ENCODE results near the gene CDKN2A.

The CDKN2A gene

DNA sequence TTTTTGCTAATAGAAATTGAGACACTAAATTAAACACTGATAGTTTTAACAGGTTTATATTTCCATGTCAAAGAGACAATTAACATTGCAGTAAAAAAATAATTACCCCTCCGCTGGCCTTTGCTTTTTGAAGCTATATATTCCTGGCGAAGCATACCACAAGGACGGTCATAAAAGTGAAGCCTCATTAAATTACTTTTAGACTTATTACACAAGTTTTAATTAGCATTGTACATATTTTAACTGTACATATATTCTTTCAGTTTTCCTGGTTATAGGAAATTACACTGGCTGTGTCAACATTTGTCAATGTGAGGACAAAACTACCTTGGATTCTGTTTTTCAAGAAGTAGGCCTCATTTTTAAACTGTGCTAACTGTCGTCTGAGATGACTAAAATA is 1.2 kb downstream of the CDKN2A start:
- H3K4me3 ChIP-seq (ENCODE audit: low read depth in 1 of 2, low read length in 2 of 2), result no peak overlapping the region

DNA sequence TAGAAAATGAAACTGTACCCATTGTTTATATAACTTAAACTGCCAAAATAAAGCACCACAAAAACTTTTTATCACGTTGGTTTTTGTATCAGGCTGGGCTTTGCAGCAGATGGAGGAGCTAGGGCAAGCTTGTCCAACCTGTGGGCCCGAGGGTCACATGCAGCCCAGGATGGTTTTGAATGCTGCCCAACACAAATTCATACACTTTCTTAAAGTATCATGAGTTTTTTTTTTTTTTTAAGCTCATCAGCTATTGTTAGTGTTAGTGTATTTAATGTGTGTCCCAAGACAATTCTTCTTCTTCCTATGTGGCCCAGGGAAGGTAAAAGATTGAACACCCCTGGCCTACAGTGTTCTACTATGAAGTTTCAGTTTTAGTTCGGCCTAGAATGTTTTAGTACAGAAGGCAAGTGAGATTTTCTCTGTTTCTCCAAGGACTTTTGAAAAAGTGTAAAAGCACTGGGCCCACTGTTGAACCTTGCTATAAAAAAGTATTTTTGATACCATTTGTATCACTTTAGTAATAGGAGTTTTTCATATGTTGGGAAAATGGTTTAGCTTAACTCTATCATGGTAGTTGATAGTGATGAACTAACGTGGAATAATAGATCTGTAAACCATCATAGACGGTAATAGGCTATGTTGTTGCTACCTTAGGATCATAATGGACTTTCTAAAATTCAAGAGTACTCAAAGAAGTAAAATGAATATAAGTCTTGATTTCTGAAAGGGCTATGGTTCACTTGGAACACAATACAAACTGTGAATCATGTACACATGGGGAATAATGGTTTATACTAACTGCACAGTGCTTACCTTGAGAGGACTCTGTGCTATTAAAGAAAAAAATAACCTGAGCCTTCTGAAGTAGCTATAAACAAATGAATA is 2.9 kb downstream of the CDKN2A start:
- peaks cover 50 to 68% of the 10 kb centered on the region in 2 donors for H3K27me3 ChIP-seq (ENCODE audit: control insufficient read depth in 1 of 2, insufficient read depth in 2 of 2, low read length in 2 of 2)
- no peaks in the 10 kb centered on the region for H3K36me3 ChIP-seq (ENCODE audit: insufficient read depth, low read length)
- no peak overlapping the region for H3K9ac ChIP-seq (ENCODE audit: low read length)
- no peak overlapping the region for H3K27ac ChIP-seq (ENCODE audit: low read depth, low read length)
- H3K4me1 ChIP-seq (ENCODE audit: insufficient read depth, low read length), result peaks cover 12% of the 10 kb centered on the region
- H3K9me3 ChIP-seq (ENCODE audit: low read length), result peaks cover 4% of the 10 kb centered on the region
- H3K4me3 ChIP-seq (ENCODE audit: low read depth in 1 of 2, low read length in 2 of 2), result no peak overlapping the region

More for the DNA sequence above, 1.2 kb downstream of the CDKN2A start:
- Histone ChIP-seq H3K9me3 (ENCODE audit: low read length) (peaks cover 4% of the 10 kb centered on the region), H3K9ac (ENCODE audit: low read length) (no peak overlapping the region), H3K27ac (ENCODE audit: low read depth, low read length) (no peak overlapping the region), H3K36me3 (ENCODE audit: insufficient read depth, low read length) (no peaks in the 10 kb centered on the region), H3K4me1 (ENCODE audit: insufficient read depth, low read length) (peaks cover 12% of the 10 kb centered on the region), H3K27me3 (ENCODE audit: control insufficient read depth in 1 of 2, insufficient read depth in 2 of 2, low read length in 2 of 2) (peaks cover 37 to 60% of the 10 kb centered on the region in 2 donors)

DNA sequence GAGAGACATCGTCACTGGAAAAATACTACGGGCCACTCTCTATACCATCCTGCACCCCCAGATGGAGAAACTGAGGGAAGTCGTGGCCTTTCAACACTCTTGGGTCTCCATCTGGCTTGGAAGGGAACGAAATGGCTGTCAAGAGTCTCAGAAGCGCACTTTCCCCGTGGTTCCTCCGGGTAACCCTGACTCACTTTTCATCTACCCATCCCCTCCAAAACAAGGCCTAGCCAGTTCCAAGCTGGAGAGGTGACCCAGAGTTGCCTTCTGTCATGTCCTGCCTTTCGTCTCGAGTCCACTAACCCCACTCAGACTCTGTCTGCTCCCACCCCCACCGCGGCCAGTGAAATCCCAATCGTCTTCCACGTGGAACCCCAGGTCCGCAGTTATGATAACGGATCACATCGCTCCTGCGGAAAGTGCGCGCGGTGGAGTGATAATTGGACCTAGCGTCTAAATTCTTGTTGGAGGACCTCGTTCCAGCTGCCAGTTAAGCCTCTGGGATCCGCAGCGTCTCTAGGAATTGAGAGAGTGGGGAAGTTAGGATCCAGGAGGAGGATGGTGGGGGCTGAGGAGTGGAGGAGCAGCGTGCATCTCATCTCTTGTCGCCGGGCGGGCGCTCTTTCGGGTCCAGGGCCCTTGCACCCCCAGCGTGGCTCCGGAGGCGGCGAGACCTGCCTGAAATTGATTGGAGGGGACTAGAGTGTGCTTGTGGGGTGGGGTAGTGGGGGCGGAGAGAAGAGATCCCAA is 4.6 kb downstream of the CDKN2A start:
- H3K9me3 ChIP-seq (ENCODE audit: low read length), result peaks cover 4% of the 10 kb centered on the region
- H3K36me3 ChIP-seq (ENCODE audit: insufficient read depth, low read length), result no peaks in the 10 kb centered on the region
- H3K27me3 ChIP-seq (ENCODE audit: control insufficient read depth in 1 of 2, insufficient read depth in 2 of 2, low read length in 2 of 2), result peaks cover 65 to 66% of the 10 kb centered on the region in 2 donors
- no peak overlapping the region for H3K4me3 ChIP-seq (ENCODE audit: low read depth in 1 of 2, low read length in 2 of 2)
- H3K4me1 ChIP-seq (ENCODE audit: insufficient read depth, low read length), result peaks cover 9% of the 10 kb centered on the region
- no peak overlapping the region for H3K9ac ChIP-seq (ENCODE audit: low read length)
- H3K27ac ChIP-seq (ENCODE audit: low read depth, low read length), result no peak overlapping the region

DNA sequence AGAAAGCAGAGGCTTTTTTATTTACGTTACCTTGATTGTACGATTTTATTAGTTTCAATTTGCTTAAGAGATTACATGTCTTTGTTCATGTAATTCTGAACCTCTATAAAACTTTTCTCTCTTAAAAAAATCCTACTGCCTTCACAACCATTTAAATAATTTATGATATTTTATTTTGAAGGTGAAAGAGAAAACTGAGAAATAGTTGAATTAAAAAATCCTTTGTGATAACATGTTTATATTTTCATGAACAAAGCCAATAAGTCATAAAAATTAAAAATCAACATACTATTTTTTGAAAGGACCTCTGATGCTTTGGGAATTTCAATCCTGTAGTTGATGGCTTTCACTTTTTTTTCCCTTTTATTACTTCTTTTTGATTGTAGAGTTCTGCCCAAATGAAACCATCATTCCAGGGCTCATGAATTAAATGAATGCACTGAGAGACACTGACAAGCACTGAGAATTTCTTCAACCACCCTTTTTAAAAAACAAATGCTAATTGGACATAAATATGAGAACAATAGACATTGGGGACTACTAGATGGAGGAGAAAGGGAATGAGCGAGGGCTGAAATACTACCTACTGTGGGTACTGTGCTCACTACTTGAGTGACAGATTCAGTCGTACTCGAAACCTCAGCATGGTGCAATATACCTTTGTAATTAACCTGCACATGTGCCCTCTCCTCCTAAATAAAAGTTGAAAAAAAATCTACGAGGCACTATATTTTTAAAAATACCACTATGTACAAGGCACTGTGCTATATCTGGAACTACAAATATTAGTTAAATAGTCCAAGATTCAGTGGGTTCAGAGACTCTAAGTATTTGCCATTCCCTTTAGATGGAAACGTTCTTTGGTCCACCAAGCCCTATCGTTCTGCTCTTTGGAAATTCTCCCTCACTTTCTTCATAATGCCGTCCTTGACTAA is 5.9 kb downstream of the CDKN2A start:
- Histone ChIP-seq H3K36me3 (ENCODE audit: insufficient read depth, low read length) (no peaks in the 10 kb centered on the region), H3K9ac (ENCODE audit: low read length) (no peak overlapping the region), H3K27me3 (ENCODE audit: control insufficient read depth in 1 of 2, insufficient read depth in 2 of 2, low read length in 2 of 2) (peaks cover 62 to 68% of the 10 kb centered on the region in 2 donors), H3K4me3 (ENCODE audit: low read depth in 1 of 2, low read length in 2 of 2) (no peak overlapping the region), H3K9me3 (ENCODE audit: low read length) (peaks cover 4% of the 10 kb centered on the region), H3K4me1 (ENCODE audit: insufficient read depth, low read length) (peaks cover under 1% of the 10 kb centered on the region), H3K27ac (ENCODE audit: low read depth, low read length) (no peak overlapping the region)

DNA sequence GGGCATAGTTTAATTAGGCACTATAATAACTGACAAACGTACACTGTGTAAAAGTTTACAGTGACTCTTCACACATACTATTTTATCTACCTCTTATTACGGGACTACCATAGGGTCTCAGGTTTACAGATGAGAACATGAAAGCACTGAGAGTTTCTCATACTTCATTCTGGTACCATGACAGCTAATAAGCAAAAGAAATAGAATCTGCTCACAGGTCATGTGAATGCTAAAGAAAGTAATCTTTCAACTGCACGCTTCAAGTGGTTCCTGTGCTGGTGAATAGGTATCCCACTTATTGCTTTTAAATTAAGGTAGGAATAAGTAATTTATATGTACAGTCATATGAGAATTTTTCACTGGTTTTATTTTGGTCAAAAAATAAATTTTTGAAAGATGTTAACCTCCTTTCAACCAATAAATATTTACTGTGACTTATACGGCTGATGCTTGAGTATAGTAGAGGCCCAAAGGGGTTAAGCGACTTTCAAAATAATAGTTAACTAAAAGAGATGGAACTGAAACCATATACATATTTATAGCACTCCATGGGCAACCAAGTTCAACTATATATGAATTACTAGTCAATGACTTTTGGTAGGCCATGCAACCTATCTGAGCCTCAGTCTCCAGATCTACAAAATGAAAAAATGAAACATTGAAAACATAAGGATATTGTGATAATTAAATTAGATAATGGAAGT is 8.1 kb downstream of the CDKN2A start:
- no peaks in the 10 kb centered on the region for H3K4me1 ChIP-seq (ENCODE audit: insufficient read depth, low read length)
- peaks cover 58 to 74% of the 10 kb centered on the region in 2 donors for H3K27me3 ChIP-seq (ENCODE audit: control insufficient read depth in 1 of 2, insufficient read depth in 2 of 2, low read length in 2 of 2)
- H3K9ac ChIP-seq (ENCODE audit: low read length), result no peak overlapping the region
- no peak overlapping the region for H3K27ac ChIP-seq (ENCODE audit: low read depth, low read length)
- peaks cover 4% of the 10 kb centered on the region for H3K9me3 ChIP-seq (ENCODE audit: low read length)
- no peaks in the 10 kb centered on the region for H3K36me3 ChIP-seq (ENCODE audit: insufficient read depth, low read length)
- no peak overlapping the region for H3K4me3 ChIP-seq (ENCODE audit: low read depth in 1 of 2, low read length in 2 of 2)

DNA sequence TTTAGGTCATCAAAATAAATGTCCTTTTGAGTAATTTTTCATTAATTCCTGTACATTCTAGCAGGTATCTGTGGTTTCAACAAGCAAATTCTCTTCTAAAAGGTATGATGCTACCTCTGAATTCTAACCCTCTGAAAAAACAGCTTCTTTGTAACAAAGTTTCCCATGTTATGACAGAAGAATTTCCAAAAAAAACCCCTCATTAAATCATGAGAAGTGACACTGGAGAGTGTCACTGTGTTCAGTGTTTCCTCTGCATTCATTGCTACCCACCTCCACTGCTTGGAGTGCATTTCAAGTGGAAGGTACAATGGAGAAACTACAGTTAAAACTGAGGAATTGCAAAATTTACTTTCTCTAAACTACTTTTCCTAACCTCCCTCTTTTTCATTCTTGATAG is 10.1 kb downstream of the CDKN2A start:
- H3K9ac ChIP-seq (ENCODE audit: low read length), result no peak overlapping the region
- H3K27me3 ChIP-seq (ENCODE audit: control insufficient read depth in 1 of 2, insufficient read depth in 2 of 2, low read length in 2 of 2), result peaks cover 54 to 62% of the 10 kb centered on the region in 2 donors
- no peaks in the 10 kb centered on the region for H3K4me1 ChIP-seq (ENCODE audit: insufficient read depth, low read length)
- H3K27ac ChIP-seq (ENCODE audit: low read depth, low read length), result no peak overlapping the region
- no peak overlapping the region for H3K4me3 ChIP-seq (ENCODE audit: low read depth in 1 of 2, low read length in 2 of 2)
- H3K9me3 ChIP-seq (ENCODE audit: low read length), result peaks cover 4% of the 10 kb centered on the region
- H3K36me3 ChIP-seq (ENCODE audit: insufficient read depth, low read length), result no peaks in the 10 kb centered on the region

DNA sequence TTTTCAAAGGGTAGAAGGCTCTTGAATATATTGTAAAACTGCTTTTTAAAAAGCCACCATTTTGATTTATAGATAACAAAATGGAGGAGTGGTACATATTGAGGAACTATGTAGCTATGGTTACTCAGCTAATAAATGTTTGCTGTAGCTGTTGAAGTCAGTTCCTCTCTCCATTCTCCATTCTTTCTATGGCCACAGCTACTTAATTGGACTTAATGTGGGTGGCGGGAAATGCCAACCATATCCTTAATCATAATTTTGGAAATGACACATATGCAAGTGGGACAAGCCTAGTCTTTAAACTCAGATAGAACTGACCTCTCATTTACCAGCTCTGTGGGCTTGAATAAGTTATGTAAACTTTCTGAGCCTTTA is 10.6 kb downstream of the CDKN2A start:
- H3K27ac ChIP-seq (ENCODE audit: low read depth, low read length), result no peak overlapping the region
- H3K36me3 ChIP-seq (ENCODE audit: insufficient read depth, low read length), result no peaks in the 10 kb centered on the region
- H3K4me3 ChIP-seq (ENCODE audit: low read depth in 1 of 2, low read length in 2 of 2), result no peak overlapping the region
- peaks cover 4% of the 10 kb centered on the region for H3K9me3 ChIP-seq (ENCODE audit: low read length)
- H3K9ac ChIP-seq (ENCODE audit: low read length), result no peak overlapping the region
- peaks cover 54 to 62% of the 10 kb centered on the region in 2 donors for H3K27me3 ChIP-seq (ENCODE audit: control insufficient read depth in 1 of 2, insufficient read depth in 2 of 2, low read length in 2 of 2)
- no peaks in the 10 kb centered on the region for H3K4me1 ChIP-seq (ENCODE audit: insufficient read depth, low read length)

DNA sequence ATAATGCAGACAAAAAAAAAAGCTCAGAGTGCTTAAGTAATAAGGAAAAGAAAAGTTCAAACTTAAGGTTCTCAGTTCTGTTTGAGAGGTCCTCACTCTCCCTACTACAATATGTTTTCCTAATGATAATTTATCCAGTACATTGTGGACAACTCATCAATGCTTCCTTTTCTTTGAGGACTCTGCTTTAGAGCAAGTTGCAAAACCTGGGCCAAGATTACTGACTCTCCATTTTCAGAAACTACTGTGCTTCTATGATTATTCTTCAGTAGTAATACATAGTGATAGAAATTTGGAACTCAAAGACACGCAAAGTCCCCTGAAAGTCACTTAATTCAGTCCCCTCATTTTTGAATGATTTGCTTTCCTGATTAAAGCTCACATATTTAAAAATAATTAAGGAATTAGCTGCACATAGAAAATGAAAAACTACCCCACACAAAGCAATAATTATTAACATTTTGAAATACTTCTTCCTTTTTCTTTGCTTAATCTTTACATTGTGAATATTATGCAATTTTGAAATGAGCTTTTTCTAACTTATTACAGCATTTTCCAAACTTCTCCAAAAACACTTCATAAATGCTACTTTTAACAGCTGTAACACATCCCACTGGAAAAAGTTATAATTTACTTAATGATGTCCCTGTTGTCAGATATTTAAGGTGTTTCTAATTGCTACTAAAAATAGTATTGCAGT is 11.2 kb downstream of the CDKN2A start:
- no peak overlapping the region for H3K9ac ChIP-seq (ENCODE audit: low read length)
- peaks cover 52 to 59% of the 10 kb centered on the region in 2 donors for H3K27me3 ChIP-seq (ENCODE audit: control insufficient read depth in 1 of 2, insufficient read depth in 2 of 2, low read length in 2 of 2)
- H3K9me3 ChIP-seq (ENCODE audit: low read length), result no peaks in the 10 kb centered on the region
- no peaks in the 10 kb centered on the region for H3K36me3 ChIP-seq (ENCODE audit: insufficient read depth, low read length)
- no peak overlapping the region for H3K4me3 ChIP-seq (ENCODE audit: low read depth in 1 of 2, low read length in 2 of 2)
- no peak overlapping the region for H3K27ac ChIP-seq (ENCODE audit: low read depth, low read length)
- no peaks in the 10 kb centered on the region for H3K4me1 ChIP-seq (ENCODE audit: insufficient read depth, low read length)

DNA sequence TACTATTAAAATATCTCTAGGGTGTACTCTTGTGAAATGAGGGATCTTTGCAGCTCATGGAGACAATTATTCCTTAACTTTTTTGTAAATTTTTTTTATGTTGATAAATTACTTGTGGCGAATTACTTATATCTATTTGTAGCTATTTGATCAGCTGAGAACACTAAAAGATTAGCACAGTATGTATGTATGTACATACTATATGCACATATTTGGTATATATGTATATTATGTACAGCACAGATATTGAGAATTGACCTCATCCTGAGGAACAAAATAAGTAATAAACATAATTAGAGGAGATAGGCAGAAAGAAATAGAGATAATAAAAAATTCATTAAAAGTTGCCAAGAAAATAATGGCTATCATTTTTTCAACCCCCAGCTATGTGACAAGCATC is 11.8 kb downstream of the CDKN2A start:
- Histone ChIP-seq H3K27me3 (ENCODE audit: control insufficient read depth in 1 of 2, insufficient read depth in 2 of 2, low read length in 2 of 2) (peaks cover 52 to 62% of the 10 kb centered on the region in 2 donors), H3K4me3 (ENCODE audit: low read depth in 1 of 2, low read length in 2 of 2) (no peak overlapping the region), H3K9ac (ENCODE audit: low read length) (no peak overlapping the region), H3K36me3 (ENCODE audit: insufficient read depth, low read length) (no peaks in the 10 kb centered on the region), H3K27ac (ENCODE audit: low read depth, low read length) (no peak overlapping the region), H3K9me3 (ENCODE audit: low read length) (no peaks in the 10 kb centered on the region), H3K4me1 (ENCODE audit: insufficient read depth, low read length) (no peaks in the 10 kb centered on the region)

DNA sequence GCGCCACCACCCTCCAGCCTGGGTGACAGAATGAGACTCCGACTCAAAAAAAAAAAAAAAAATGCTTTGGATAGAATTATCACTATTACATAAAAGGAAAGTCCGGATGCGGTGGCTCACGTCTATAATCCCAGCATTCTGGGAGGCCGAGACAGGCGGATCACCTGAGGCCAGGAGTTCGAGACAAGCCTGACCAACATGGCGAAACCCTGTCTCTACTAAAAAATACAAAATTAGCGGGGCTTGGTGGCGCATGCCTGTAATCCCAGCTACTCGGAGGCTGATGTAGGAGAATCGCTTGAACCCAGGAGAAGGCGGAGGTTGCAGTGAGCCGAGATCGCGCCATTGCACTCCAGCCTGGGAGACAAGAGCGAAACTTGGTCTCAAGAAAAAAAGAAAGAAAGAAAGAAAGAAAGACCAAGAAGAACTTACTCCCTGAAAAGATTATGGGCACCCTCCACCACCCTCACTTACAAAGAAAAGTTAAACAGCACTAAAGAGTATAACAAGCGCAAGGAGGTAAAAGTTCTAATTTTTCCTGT is 17.8 kb downstream of the CDKN2A start:
- H3K9me3 ChIP-seq (ENCODE audit: low read length), result no peaks in the 10 kb centered on the region
- no peaks in the 10 kb centered on the region for H3K4me1 ChIP-seq (ENCODE audit: insufficient read depth, low read length)
- no peak overlapping the region for H3K4me3 ChIP-seq (ENCODE audit: low read depth in 1 of 2, low read length in 2 of 2)
- no peak overlapping the region for H3K27ac ChIP-seq (ENCODE audit: low read depth, low read length)
- no peak overlapping the region for H3K9ac ChIP-seq (ENCODE audit: low read length)
- H3K27me3 ChIP-seq (ENCODE audit: control insufficient read depth in 1 of 2, insufficient read depth in 2 of 2, low read length in 2 of 2), result peaks cover 78 to 81% of the 10 kb centered on the region in 2 donors
- H3K36me3 ChIP-seq (ENCODE audit: insufficient read depth, low read length), result no peaks in the 10 kb centered on the region
